HEK293 (cell line): ENCODE results near the gene GCC2.

Source experiments
- CTCF ChIA-PET: fragments of 350-600 bp; formaldehyde crosslinking; extraction: SDS; loops from one replicate; lab custom pipeline; 2021; ENCODE audit warnings: antibody characterized with exemption; lab: Yijun Ruan, JAX
- POLR2A ChIA-PET: fragments of 300-600 bp; formaldehyde crosslinking; extraction: SDS; loops from one replicate; lab custom pipeline; 2020; ENCODE audit warnings: antibody characterized with exemption, inconsistent platforms; lab: Yijun Ruan, JAX
- H3K27ac ChIP-seq: fragments of 200-500 bp; sonication (Bioruptor generic); 2 replicates; pipeline ENCODE4 v1.5.1; 2014; ENCODE audit warnings: low read depth, low read length, control low read depth, inconsistent platforms; ENCODE audit errors: extremely low read depth
- H3K36me3 ChIP-seq, 2 experiments: fragments of 200-500 bp in 1 of 2; sonication (Bioruptor generic) in 1 of 2; 1 replicate in 1 of 2; 2 replicates in 1 of 2; pipeline ENCODE4 v1.5.1; 2014 to 2017; ENCODE audit warnings: inconsistent platforms in 2 of 2, low read length in 2 of 2; ENCODE audit not compliant: control insufficient read depth in 2 of 2, insufficient read depth in 1 of 2
- H3K4me1 ChIP-seq: fragments of 200-500 bp; sonication (Bioruptor generic); 2 replicates; pipeline ENCODE4 v1.5.1; 2014; ENCODE audit warnings: mild to moderate bottlenecking, low read length, inconsistent platforms; ENCODE audit not compliant: control insufficient read depth, insufficient read depth
- H3K4me3 ChIP-seq: 2 replicates; pipeline ENCODE4 v1.5.1; 2011; ENCODE audit warnings: low read depth, mild to moderate bottlenecking, control low read depth, low read length, moderate library complexity
- H3K9me3 ChIP-seq: fragments of 200-500 bp; sonication (Bioruptor generic); 2 replicates; pipeline ENCODE4 v1.5.1; 2014; ENCODE audit warnings: low read depth, low read length, inconsistent platforms; ENCODE audit not compliant: control insufficient read depth, insufficient read depth
- GLI4 ChIP-seq: fragments of 450-650 bp; formaldehyde crosslinking; IDR thresholded peaks from 2 replicates; pipeline ENCODE4 v1.5.1; 2016; ENCODE audit warnings: missing biosample characterization, missing genetic modification characterization
- HOXA7 ChIP-seq: sonication (generic); formaldehyde crosslinking; IDR thresholded peaks from 2 replicates; pipeline ENCODE4 v1.8.1; 2022; ENCODE audit warnings: missing genetic modification reagents, borderline replicate concordance
- HOXD13 ChIP-seq: sonication (generic); formaldehyde crosslinking; IDR thresholded peaks from 2 replicates; pipeline ENCODE4 v1.8.0; 2022; ENCODE audit warnings: missing genetic modification reagents, borderline replicate concordance
- KLF9 ChIP-seq: fragments of 450-650 bp; formaldehyde crosslinking; IDR thresholded peaks from 2 replicates; pipeline ENCODE4 v1.5.1; 2016; ENCODE audit warnings: missing biosample characterization, missing genetic modification characterization, low read depth
- OSR2 ChIP-seq: fragments of 450-650 bp; formaldehyde crosslinking; IDR thresholded peaks from 2 replicates; pipeline ENCODE4 v1.5.1; 2016; ENCODE audit warnings: missing biosample characterization, missing genetic modification characterization
- PRDM1 ChIP-seq: fragments of 450-650 bp; formaldehyde crosslinking; IDR thresholded peaks from 2 replicates; pipeline ENCODE4; 2016; ENCODE audit warnings: missing biosample characterization, missing genetic modification characterization
- REPIN1 ChIP-seq: fragments of 450-650 bp; formaldehyde crosslinking; IDR thresholded peaks from 2 replicates; pipeline ENCODE4 v1.5.1; 2017; ENCODE audit warnings: missing biosample characterization, missing genetic modification characterization, low read depth
- SCRT1 ChIP-seq: fragments of 450-650 bp; formaldehyde crosslinking; IDR thresholded peaks from 2 replicates; pipeline ENCODE4 v1.5.1; 2016; ENCODE audit warnings: missing biosample characterization, missing genetic modification characterization, borderline replicate concordance
- SP7 ChIP-seq: fragments of 450-650 bp; formaldehyde crosslinking; IDR thresholded peaks from 2 replicates; pipeline ENCODE4 v1.5.1; 2016; ENCODE audit warnings: missing biosample characterization, missing genetic modification characterization
- TRIM28 ChIP-seq: IDR thresholded peaks from 2 replicates; pipeline ENCODE4 v1.6.1; 2011; ENCODE audit warnings: low read length, control low read depth, borderline replicate concordance
- YY2 ChIP-seq: fragments of 450-650 bp; formaldehyde crosslinking; IDR thresholded peaks from 2 replicates; pipeline ENCODE4 v1.5.1; 2016; ENCODE audit warnings: missing biosample characterization, missing genetic modification characterization
- ZNF140 ChIP-seq: fragments of 450-650 bp; formaldehyde crosslinking; IDR thresholded peaks from 2 replicates; pipeline ENCODE4 v1.5.1; 2016; ENCODE audit warnings: missing biosample characterization, missing genetic modification characterization
- ZNF214 ChIP-seq: fragments of 450-650 bp; formaldehyde crosslinking; IDR thresholded peaks from 2 replicates; pipeline ENCODE4 v1.5.1; 2017; ENCODE audit warnings: missing biosample characterization, mild to moderate bottlenecking, missing genetic modification characterization, borderline replicate concordance
- ZNF221 ChIP-seq: fragments of 450-650 bp; formaldehyde crosslinking; IDR thresholded peaks from 2 replicates; pipeline ENCODE4 v1.5.1; 2017; ENCODE audit warnings: missing biosample characterization, missing genetic modification characterization, borderline replicate concordance
- ZNF223 ChIP-seq: fragments of 450-650 bp; formaldehyde crosslinking; IDR thresholded peaks from 2 replicates; pipeline ENCODE4 v1.5.1; 2016; ENCODE audit warnings: missing biosample characterization, missing genetic modification characterization
- ZNF280D ChIP-seq: fragments of 450-650 bp; formaldehyde crosslinking; IDR thresholded peaks from 2 replicates; pipeline ENCODE4 v1.5.1; 2016; ENCODE audit warnings: missing biosample characterization, missing genetic modification characterization
- ZNF37A ChIP-seq: fragments of 450-650 bp; IDR thresholded peaks from 2 replicates; pipeline ENCODE4 v1.5.1; 2018; ENCODE audit warnings: missing biosample characterization, missing genetic modification characterization
- ZNF394 ChIP-seq: fragments of 450-650 bp; formaldehyde crosslinking; IDR thresholded peaks from 2 replicates; pipeline ENCODE4 v1.5.1; 2016; ENCODE audit warnings: missing biosample characterization, missing genetic modification characterization, mild to moderate bottlenecking, moderate library complexity, borderline replicate concordance
- ZNF501 ChIP-seq: fragments of 450-650 bp; formaldehyde crosslinking; IDR thresholded peaks from 2 replicates; pipeline ENCODE4 v1.5.1; 2016; ENCODE audit warnings: missing biosample characterization, missing genetic modification characterization
- ZNF549 ChIP-seq: fragments of 450-650 bp; IDR thresholded peaks from 2 replicates; pipeline ENCODE4 v1.5.1; 2018; ENCODE audit warnings: missing biosample characterization, missing genetic modification characterization, mild to moderate bottlenecking, inconsistent platforms, moderate library complexity
- ZNF560 ChIP-seq: fragments of 450-650 bp; formaldehyde crosslinking; IDR thresholded peaks from 2 replicates; pipeline ENCODE4 v1.5.1; 2017; ENCODE audit warnings: missing biosample characterization, missing genetic modification characterization, borderline replicate concordance
- ZNF791 ChIP-seq: fragments of 450-650 bp; formaldehyde crosslinking; IDR thresholded peaks from 2 replicates; pipeline ENCODE4 v1.5.1; 2016; ENCODE audit warnings: missing biosample characterization, missing genetic modification characterization
- ZNF792 ChIP-seq: fragments of 450-650 bp; formaldehyde crosslinking; IDR thresholded peaks from 2 replicates; pipeline ENCODE4 v1.5.1; 2016; ENCODE audit warnings: missing biosample characterization, missing genetic modification characterization
- TF ChIP-seq, protein P1 (sequence below): fragments of 450-650 bp; formaldehyde crosslinking; IDR thresholded peaks from 2 replicates; pipeline ENCODE4 v1.5.1; 2016; ENCODE audit warnings: missing biosample characterization, missing genetic modification characterization

GCC2 gene

DNA sequence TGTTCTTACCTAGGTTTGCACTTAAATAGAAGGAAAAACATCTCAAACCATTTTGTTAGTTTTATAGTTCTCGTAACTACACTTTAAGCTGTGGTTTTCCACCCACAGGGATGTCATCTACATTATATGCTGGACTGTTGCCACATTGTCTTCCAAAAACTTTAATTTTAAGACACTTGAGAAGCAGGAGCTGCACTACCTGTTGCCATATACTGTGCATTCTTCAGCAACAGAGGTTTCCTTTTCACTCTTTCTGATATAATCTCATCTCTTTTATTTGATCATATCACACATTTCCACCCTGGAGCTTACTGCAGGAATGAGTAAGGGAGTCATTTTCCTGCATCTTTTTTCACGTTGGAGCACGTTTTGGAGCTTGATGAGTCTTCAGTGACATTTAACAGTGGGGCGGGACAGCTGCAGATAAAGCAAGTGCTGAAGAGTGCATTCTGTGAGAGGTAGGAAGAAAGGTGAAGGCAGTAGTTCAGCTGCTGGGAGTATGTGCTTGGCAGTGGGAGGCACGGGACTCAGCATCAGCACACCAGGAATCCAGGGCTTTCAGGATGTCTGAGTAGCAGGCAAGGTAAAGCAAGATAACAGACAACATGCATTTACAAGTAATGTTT, 89.1 kb downstream of the GCC2 start (continued):
- TF ChIP-seq ZNF280D (tag by site-specific recombination) (no peak), SP7 (tag by site-specific recombination) (peak; percentile 55), ZNF394 (tag by site-specific recombination) (no peak), ZNF549 (tag by site-specific recombination) (no peak), ZNF140 (tag by site-specific recombination) (no peak), TRIM28 (0 out of 2 replicates have a peak, but pooled peaks have one; percentile 17), ZNF792 (tag by site-specific recombination) (no peak), PRDM1 (tag by site-specific recombination) (peak; percentile 26; the same call in 1 of the 2 replicates), ZNF791 (tag by site-specific recombination) (no peak), REPIN1 (tag by site-specific recombination) (no peak), HOXD13 (CRISPR knock-in tag) (no peak), SCRT1 (peak; percentile 80), OSR2 (peak; percentile 64), HOXA7 (CRISPR knock-in tag) (no peak), ZNF560 (no peak), ZNF501 (tag by site-specific recombination) (no peak), ZNF37A (tag by site-specific recombination) (no peak)
- TF ChIP-seq, protein P1, sequence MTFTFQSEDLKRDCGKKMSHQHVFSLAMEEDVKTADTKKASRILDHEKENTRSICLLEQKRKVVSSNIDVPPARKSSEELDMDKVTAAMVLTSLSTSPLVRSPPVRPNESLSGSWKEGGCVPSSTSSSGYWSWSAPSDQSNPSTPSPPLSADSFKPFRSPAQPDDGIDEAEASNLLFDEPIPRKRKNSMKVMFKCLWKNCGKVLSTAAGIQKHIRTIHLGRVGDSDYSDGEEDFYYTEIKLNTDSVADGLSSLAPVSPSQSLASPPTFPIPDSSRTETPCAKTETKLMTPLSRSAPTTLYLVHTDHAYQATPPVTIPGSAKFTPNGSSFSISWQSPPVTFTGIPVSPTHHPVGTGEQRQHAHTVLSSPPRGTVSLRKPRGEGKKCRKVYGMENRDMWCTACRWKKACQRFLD, result no peak

- ChIA-PET POLR2A (interaction anchor here (1.0 kb wide), 1 partner anchor 8 kb away, joined by 5 read pairs; no protein-coding TSS in a partner anchor), CTCF (interaction anchor here (0.6 to 1.8 kb wide), 3 partner anchors 43 to 1046 kb away, joined by 3 to 7 read pairs (median 4); no protein-coding TSS in a partner anchor)
- TF ChIP-seq ZNF214 (tag by site-specific recombination), result no peak
- TF ChIP-seq ZNF791 (tag by site-specific recombination), result no peak
- TF ChIP-seq GLI4 (tag by site-specific recombination), result no peak
- TF ChIP-seq ZNF223, result no peak
- no peak for TF ChIP-seq ZNF221 (tag by site-specific recombination)
- TF ChIP-seq KLF9, result no peak
- TF ChIP-seq YY2 (tag by site-specific recombination), result no peak
Observed at GRCh38 chr2:108541451-108541850, 92.4 kb downstream of the GCC2 start.

More at GRCh38 chr2:108541451-108541850, 92.4 kb downstream of the GCC2 start:
- Histone ChIP-seq H3K4me3 (no peak overlapping the region), H3K27ac (no peak overlapping the region), H3K4me1 (peaks cover 32% of the 10 kb centered on the region), H3K9me3 (no peaks in the 10 kb centered on the region), H3K36me3 (no peaks in the 10 kb centered on the region)
